NCI-H1436 (cell line): ENCODE measurements around the gene H2BW1.
"Not testable (repeated sequence)": the region's sequence is repeated elsewhere in the genome, so short reads cannot be mapped to it uniquely, and the experiment has no call there.

Source experiments
- DNase-seq: peaks from one replicate; lab custom pipeline; 2025; lab: John Stamatoyannopoulos, UW

Gene H2BW1, protein sequence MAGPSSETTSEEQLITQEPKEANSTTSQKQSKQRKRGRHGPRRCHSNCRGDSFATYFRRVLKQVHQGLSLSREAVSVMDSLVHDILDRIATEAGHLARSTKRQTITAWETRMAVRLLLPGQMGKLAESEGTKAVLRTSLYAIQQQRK

DNA sequence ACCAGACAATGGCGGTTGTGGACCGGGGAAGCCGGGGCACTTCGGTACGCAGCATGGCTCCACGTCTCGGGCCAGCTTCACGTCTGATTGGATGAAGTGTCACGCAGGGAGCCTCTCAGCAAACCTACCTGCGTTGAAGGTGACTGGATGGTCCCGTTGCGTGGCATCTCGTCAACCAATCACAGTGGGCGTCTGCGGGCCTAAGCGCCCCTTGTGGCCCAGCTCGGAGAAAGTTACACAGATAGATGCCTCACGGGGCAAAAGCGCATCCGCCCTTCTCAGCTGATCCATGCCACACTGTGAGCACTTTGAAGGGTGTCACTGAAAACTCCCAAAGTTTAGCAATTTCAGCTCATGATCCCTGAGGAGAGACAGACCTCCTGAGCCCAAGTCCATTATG is at the start of gene H2BW1:
H2BW1 (minus strand) TSS at position 103 of the 400 bp plus-strand sequence. CDS start 132 bp downstream, outside the sequence.
- no peak for DNase-seq

DNA sequence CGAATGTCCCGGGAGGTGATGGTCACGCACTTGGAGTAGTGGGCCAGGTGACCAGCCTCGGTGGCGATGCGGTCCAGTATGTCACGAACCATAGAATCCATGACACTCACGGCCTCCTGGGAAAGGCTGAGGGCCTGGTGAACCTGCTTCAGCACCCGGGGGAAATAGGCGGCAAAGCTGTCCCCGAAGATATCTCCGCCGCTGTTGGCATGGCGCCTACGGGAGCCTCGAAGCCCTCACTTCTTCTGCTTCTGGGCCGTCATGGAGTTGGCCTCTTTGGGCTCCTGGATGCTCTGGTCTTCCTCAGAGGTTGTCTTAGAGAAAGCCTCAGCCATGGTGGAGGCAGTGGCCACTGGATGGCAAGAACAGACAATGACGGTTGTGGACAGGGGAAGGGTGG is 49.1 kb upstream of the H2BW1 start:
- DNase-seq: not testable (repeated sequence)

DNA sequence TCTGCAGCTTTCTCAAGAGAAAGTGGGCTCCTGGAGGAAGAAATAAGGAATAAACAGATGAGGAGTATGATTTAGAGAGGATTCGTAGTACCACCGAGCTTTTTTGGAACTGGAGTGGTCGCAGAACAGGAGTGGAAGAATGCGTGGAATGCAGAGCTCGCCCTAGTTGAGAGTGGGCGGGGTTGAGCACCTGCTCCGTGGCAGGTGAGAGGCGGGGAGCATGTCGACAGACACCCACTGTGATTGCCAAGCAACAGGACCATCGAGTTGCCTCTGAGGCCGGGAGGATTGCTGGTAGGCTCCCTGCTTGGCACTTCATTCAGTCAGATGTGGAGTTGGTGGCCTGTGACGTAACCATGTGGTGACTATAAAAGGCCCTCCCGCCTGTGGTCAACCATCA is 41.4 kb upstream of the H2BW1 start:
- not testable (repeated sequence) for DNase-seq

DNA sequence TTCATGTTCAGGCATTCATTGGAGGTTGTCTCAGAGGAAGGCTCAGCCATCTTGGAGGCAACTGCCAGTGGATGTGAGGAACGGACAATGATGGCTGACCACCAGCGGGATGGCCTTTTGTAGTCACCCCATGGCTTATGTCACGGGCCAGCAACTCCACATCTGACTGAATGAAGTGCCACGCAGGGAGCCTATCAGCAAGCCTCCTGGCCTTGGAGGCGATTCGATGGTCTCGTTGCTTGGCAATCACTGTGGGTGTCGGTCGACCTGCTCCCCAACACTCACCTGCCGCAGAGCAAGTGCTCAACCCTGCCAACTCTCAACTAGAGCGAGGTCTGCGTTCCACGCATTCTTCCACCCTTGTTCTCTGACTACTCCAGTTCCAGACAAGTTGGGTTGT is 33.7 kb upstream of the H2BW1 start:
- DNase-seq: no peak

DNA sequence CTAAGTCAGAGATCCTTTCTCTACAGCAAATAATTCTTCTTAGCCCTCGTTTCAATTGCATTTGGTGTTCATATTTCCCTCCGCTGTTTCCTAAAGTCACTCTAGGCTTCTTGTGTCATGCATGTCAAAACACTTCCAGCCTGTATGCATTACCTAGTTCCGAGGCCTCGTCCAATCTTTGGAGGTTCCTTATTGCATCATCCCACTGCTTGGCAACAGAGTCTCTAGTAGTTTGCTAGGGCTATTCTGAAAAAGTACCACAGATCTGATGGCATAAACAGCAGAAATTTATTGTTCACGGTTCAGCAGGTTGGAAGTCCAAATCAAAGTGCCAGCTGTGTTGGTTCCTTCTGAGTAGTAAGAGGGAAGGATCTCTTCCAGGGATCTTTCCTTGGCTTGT is 32.1 kb upstream of the H2BW1 start:
- DNase-seq: no peak

DNA sequence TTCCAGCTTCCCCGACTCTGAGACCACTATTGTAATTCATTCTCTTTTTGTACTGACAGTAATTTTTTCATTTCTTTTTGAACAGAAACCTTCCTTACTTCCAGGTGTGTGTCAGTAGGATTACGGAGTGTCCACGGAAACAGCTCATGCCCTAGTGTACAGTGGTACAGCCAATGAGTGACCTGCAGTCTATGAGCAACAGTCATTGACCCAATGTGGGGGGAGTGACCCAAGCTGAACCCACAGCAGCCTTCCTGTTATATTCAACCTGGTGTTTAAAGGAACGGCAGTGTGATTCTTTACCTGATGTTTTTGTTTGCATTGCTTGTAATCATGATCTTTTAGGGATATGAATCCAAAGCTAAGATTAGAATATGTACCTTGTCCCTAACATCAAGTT is 27.5 kb upstream of the H2BW1 start:
- DNase-seq: no peak

DNA sequence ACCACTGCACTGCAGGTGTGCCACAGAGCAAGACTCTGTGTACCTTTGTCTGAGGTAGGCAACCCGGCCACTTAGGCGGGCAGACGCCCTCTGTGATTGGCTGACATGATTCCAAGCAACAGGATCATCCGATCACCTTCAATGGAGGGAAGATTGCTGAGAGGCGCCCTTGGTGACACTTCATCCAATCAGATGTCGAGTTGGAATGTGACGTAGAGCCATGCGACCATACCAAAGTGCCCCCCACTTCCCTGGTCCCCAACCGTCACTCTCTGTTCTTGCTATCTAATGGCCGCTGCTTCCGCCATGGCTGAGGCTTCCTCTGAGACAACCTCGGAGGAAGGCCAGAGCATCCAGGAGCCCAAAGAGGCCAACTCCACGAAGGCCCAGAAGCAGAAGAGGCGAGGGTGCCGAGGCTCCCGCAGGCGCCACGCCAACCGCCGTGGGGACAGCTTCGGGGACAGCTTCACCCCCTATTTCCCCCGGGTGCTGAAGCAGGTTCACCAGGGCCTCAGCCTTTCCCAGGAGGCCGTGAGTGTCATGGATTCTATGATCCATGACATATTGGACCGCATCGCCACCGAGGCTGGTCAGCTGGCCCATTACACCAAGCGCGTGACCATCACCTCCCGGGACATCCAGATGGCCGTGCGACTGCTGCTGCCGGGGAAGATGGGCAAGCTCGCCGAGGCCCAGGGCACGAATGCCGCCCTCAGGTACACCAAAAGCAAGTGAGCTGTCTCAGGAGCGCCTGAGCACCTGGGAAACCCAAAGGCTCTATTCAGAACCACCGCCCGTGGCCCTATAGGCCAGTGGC is 26.4 kb upstream of the H2BW1 start, which contains the start of gene H2BW2:
H2BW2 (plus strand) TSS at position 268 of the 817 bp plus-strand sequence; CDS start at position 307, 39 bp downstream.
- no peak for DNase-seq

DNA sequence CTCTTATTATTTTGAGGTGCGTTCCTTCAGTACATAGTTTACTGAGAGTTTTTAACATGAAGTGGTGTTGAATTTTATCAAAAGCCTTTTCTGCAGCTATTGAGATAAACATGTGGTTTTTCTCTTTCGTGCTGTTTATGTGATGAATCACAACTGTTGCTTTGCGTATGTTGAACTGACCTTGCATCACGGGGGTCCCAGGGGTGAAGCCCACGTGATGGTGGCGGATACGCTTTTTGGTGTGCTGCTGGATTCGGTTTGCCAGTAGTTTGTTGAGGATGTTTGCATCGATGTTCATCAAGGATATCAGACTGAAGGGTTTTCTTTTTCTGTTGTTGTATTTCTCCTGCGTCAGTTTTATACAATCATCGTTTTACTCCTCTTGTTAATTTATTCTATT is 4.6 kb upstream of the H2BW1 start:
- no peak for DNase-seq

DNA sequence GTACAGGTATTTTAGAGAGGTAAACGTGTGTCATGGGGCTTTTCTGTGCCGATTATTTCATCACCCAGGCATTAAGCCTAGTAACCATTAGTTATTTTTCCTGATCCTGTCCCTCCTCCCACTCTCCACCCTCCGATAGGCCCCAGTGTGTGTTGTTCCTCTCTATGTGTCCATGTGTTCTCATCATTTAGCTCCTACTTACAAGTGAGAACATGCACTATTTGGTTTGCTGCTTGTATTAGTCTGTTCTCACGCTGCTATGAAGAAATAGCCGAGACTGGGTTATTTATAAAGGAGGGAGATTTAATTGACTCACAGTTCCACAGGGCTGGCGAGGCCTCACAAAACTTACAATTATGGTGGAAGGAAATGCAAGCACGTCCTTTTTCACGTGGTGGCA is 2.1 kb upstream of the H2BW1 start:
- not testable (repeated sequence) for DNase-seq

DNA sequence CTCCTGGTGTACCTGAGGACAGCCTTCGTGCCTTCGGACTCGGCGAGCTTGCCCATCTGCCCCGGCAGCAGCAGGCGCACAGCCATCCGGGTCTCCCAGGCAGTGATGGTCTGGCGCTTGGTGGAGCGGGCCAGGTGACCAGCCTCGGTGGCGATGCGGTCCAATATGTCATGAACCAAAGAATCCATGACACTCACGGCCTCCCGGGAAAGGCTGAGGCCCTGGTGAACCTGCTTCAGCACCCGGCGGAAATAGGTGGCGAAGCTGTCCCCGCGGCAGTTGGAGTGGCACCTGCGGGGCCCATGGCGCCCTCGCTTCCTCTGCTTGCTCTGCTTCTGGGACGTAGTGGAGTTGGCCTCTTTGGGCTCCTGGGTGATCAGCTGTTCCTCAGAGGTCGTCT is 350 bp downstream of the H2BW1 start:
- DNase-seq: no peak

DNA sequence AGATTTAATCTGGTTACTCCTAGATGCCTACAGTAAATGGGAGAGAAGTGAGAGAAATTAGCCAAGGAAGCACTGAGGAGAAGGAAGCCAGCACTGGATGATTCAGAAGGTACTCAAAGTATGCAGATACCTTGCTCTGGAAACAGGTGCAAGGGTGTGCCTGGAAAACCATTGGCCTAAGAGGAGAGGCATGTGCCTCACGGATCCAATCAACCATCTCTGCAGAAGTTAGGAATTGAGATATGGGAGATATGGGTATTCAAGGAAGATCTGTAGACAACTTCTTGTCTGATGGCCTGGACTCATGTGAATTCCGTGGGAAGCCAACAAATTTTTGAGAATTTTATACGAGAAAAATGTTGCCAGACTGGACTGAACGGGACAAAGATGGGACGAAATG is 4.7 kb downstream of the H2BW1 start:
- DNase-seq: no peak

DNA sequence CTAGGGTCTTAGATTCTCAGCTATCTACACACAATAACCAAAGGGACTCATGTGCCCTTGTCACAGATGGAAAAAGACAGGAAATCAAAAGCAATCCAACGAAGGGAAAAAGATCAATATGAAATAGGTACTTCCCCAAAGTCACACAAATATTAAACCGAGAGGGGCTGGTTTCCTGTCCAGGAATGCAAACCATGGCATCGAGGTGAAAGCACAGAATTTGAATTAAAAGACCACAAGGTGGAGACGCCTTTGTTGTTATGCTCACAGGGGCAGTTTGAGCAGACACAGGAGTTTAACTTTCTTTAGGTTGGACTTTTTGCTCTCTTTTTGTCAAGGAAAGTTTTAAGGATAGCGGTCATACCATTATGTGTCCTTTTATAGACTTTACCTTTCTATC is 14.3 kb downstream of the H2BW1 start:
- no peak for DNase-seq

DNA sequence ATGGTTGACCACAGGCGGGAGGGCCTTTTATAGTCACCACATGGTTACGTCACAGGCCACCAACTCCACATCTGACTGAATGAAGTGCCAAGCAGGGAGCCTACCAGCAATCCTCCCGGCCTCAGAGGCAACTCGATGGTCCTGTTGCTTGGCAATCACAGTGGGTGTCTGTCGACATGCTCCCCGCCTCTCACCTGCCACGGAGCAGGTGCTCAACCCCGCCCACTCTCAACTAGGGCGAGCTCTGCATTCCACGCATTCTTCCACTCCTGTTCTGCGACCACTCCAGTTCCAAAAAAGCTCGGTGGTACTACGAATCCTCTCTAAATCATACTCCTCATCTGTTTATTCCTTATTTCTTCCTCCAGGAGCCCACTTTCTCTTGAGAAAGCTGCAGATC is 30.0 kb downstream of the H2BW1 start:
- DNase-seq: not testable (repeated sequence)

DNA sequence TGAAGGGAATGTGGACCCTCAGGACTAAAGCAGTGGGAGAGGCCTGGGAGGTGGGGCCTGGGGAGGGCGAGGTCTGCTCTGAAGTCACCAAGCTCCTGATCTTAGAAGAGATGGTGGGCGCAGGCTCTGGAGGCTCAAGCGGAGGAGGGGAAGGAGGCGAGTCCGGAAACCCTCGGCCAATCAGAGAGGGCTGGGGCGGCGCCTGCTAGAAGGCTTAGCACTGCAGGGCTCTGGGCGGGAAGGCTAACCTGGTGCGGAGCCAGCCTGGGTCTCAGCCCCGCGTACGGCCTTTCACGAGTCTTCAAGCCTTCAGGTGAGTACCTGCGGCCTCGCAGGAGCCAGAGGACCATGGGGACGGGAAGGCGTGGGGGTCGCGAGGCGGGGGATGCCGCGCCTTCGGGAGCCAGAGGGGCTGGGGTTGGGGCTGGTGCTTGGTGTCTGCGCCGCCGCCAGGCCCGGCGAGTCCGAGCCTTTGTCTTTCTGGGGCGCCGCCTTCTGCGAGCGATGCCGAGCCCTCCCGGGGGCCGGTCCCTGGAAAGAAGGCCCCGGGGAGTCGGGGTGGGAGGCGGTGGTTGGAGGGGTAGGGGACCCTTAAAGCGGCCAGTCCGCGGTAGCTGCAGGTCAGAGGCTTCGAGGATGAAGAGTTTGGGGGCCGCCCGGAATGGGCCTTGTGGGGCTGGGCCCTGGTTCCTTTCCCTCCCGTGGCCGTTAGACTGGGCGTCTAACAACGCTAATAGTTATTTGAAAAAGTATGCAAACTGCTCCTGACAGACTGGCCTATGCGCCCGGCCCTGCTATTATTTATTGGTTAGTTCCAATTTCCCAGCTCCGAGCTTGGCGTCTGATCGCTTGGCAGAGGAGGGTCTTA is 50.9 kb downstream of the H2BW1 start, which contains the start of gene TMSB15B:
TMSB15B (plus strand) TSS at position 217 of the 868 bp plus-strand sequence.
- not testable (repeated sequence) for DNase-seq
